Measurements from ENCODE around the gene VPS37D.
A peak's percentile ranks its signal among the peaks of the same experiment; 100 is the strongest.

VPS37D gene

DNA sequence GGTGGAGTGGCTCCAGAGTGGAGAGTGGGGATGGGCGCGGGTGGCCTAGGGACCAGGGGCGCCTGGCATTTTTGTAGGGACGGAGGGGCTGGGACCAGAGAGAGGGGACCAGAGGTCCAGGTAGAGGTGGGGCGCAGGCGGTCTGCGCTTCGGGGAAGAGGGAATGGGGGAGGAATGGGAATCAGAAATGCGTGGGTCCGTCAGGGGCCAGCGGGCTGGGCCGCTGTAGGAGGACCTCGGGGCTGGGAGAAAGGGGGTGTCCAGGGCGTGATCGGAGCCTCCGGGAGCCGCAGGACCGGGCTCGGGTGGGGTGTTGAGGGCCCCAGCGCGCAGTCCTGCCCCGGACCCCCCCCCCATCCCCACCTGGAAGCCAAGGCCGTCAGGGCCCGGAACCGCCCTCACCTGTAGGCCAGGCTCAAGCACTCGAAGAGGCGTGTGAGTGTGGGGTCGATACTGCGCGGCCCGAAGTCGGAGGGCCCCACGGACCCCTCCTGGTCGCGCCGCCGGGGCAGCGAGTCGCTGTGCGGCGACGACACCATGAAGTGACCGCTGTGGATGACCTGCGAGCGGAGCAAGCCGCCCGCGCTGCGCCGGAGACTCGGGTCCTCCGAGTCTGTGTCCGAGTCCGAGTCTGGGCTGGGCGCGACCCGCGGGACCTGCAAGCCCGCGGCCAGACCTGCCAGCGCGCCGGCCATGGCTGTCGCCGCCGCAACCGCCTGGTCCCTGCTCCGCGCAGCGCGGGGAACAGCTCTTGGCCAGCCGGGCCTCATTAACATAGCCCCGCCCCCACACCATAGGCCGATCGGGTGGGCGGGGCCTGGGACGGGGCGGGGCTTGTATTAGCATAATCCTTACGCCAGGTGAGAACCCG, 43.6 kb upstream of the VPS37D start, which contains the start of gene MLXIPL:
MLXIPL (minus strand) TSS at position 725 of the 871 bp plus-strand sequence; CDS start at position 695, 30 bp downstream.
- in situ Hi-C loops (cut with HindIII; ENCODE audit: low sequenced_read_pairs): no loop called here
- TF ChIP-seq, protein P1, sequence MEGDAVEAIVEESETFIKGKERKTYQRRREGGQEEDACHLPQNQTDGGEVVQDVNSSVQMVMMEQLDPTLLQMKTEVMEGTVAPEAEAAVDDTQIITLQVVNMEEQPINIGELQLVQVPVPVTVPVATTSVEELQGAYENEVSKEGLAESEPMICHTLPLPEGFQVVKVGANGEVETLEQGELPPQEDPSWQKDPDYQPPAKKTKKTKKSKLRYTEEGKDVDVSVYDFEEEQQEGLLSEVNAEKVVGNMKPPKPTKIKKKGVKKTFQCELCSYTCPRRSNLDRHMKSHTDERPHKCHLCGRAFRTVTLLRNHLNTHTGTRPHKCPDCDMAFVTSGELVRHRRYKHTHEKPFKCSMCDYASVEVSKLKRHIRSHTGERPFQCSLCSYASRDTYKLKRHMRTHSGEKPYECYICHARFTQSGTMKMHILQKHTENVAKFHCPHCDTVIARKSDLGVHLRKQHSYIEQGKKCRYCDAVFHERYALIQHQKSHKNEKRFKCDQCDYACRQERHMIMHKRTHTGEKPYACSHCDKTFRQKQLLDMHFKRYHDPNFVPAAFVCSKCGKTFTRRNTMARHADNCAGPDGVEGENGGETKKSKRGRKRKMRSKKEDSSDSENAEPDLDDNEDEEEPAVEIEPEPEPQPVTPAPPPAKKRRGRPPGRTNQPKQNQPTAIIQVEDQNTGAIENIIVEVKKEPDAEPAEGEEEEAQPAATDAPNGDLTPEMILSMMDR (IDR thresholded peaks at IDR 0.05; ENCODE audit: low read depth, low read length): no peak
- peak; percentile 22 for DNase-seq (ENCODE audit: low read depth, low spot score)
- H3K4me3 ChIP-seq (ENCODE audit: low read depth, low read length): no peak within 1 kb of the TSS

- in situ Hi-C loops (cut with HindIII; ENCODE audit: low sequenced_read_pairs): no loop called here
- DNase-seq (ENCODE audit: low read depth, low spot score): no peak
- TF ChIP-seq, protein P1 (IDR thresholded peaks at IDR 0.05; ENCODE audit: low read depth, low read length): no peak
- no peak overlapping the region for H3K4me3 ChIP-seq (ENCODE audit: low read depth, low read length)
These were observed 43.0 kb upstream of the VPS37D start for GRCh38 chr7:73624669-73625001.

DNA sequence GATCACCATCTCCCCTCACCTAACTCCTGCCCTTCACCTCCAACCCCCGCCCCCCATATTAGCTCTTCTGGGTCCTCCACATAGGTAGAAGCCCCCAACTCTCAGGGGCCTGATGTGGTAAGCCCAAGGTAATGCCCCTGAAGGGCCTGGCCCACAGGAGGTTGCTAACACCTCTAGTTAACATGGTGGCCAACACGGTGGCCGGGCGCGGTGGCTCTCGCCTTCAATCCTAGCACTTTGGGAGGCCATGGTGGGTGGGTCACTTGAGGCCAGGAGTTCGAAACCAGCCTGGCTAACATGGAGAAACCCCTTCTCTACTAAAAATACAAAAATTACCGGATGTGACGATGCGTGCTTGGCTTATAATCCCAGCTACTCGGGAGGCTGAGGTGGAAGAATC, 42.4 kb upstream of the VPS37D start:
- no peak overlapping the region for H3K4me3 ChIP-seq (ENCODE audit: low read depth, low read length)
- DNase-seq (ENCODE audit: low read depth, low spot score): no peak
- TF ChIP-seq, protein P1 (IDR thresholded peaks at IDR 0.05; ENCODE audit: low read depth, low read length): no peak
- in situ Hi-C loops (cut with HindIII; ENCODE audit: low sequenced_read_pairs): no loop called here

GRCh38 chr7:73626814-73627213, 40.8 kb upstream of the VPS37D start:
- TF ChIP-seq, protein P1 (IDR thresholded peaks at IDR 0.05; ENCODE audit: low read depth, low read length): peak; percentile 10
- H3K4me3 ChIP-seq (ENCODE audit: low read depth, low read length): no peak overlapping the region
- in situ Hi-C loops (cut with HindIII; ENCODE audit: low sequenced_read_pairs): no loop called here
- DNase-seq (ENCODE audit: low read depth, low spot score): no peak

- no peak for DNase-seq (ENCODE audit: low read depth, low spot score)
- H3K4me3 ChIP-seq (ENCODE audit: low read depth, low read length): no peak overlapping the region
- TF ChIP-seq, protein P1 (IDR thresholded peaks at IDR 0.05; ENCODE audit: low read depth, low read length): no peak
- in situ Hi-C loops (cut with HindIII; ENCODE audit: low sequenced_read_pairs): no loop called here
These were observed 39.1 kb upstream of the VPS37D start for GRCh38 chr7:73628504-73628903.

GRCh38 chr7:73631558-73631957, 36.1 kb upstream of the VPS37D start:
- TF ChIP-seq, protein P1 (IDR thresholded peaks at IDR 0.05; ENCODE audit: low read depth, low read length): no peak
- no peak overlapping the region for H3K4me3 ChIP-seq (ENCODE audit: low read depth, low read length)
- in situ Hi-C loops (cut with HindIII; ENCODE audit: low sequenced_read_pairs): no loop called here
- no peak for DNase-seq (ENCODE audit: low read depth, low spot score)
